ENCODE results near the gene SRMS.

SRMS gene, protein sequence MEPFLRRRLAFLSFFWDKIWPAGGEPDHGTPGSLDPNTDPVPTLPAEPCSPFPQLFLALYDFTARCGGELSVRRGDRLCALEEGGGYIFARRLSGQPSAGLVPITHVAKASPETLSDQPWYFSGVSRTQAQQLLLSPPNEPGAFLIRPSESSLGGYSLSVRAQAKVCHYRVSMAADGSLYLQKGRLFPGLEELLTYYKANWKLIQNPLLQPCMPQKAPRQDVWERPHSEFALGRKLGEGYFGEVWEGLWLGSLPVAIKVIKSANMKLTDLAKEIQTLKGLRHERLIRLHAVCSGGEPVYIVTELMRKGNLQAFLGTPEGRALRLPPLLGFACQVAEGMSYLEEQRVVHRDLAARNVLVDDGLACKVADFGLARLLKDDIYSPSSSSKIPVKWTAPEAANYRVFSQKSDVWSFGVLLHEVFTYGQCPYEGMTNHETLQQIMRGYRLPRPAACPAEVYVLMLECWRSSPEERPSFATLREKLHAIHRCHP

GRCh38 chr20:63547725-63548480 is at the start of gene SRMS:
Gene SRMS (minus strand): TSS chr20:63547749. CDS start chr20:63547463, 286 bp downstream.
- Histone ChIP-seq H3K9ac (no peak within 1 kb of the TSS), H4K20me1 (ENCODE audit: insufficient read depth) (no peaks in the 10 kb centered on the region), H3K4me1 (ENCODE audit: low read depth, poor library complexity, severe bottlenecking) (peaks cover 6% of the 10 kb centered on the region), H3K27ac (no peak within 1 kb of the TSS), H3K4me3 (IDR thresholded peaks at IDR 0.05; ENCODE audit: insufficient read depth, low read depth, low read length) (no peak within 1 kb of the TSS), H3K36me3 (ENCODE audit: insufficient read depth) (no peaks in the 10 kb centered on the region), H3K79me2 (ENCODE audit: insufficient read depth, low read depth) (no peaks in the 10 kb centered on the region), H2AFZ (ENCODE audit: low read depth) (no peak within 1 kb of the TSS), H3K4me2 (no peak within 1 kb of the TSS), H3K27me3 (ENCODE audit: insufficient read depth, low read depth) (peaks cover 94% of the 10 kb centered on the region)
- TF ChIP-seq CTCF (conservative IDR thresholded peaks at IDR 0.05; ENCODE audit: low read depth, low read length): no peak

GRCh38 chr20:63596423-63596822 is 48.9 kb upstream of the SRMS start:
- H2AFZ ChIP-seq (ENCODE audit: low read depth): no peak overlapping the region
- no peak for TF ChIP-seq CTCF (conservative IDR thresholded peaks at IDR 0.05; ENCODE audit: low read depth, low read length)
- H3K79me2 ChIP-seq (ENCODE audit: insufficient read depth, low read depth): no peaks in the 10 kb centered on the region
- H3K9ac ChIP-seq: no peak overlapping the region
- H3K36me3 ChIP-seq (ENCODE audit: insufficient read depth): 0 out of 2 replicates have a peak, but pooled peaks cover 3% of the 10 kb centered on the region
- no peak overlapping the region for H3K4me2 ChIP-seq
- no peaks in the 10 kb centered on the region for H3K4me1 ChIP-seq (ENCODE audit: low read depth, poor library complexity, severe bottlenecking)
- no peak overlapping the region for H3K27ac ChIP-seq
- no peaks in the 10 kb centered on the region for H3K27me3 ChIP-seq (ENCODE audit: insufficient read depth, low read depth)
- no peak overlapping the region for H3K4me3 ChIP-seq (IDR thresholded peaks at IDR 0.05; ENCODE audit: insufficient read depth, low read depth, low read length)
- no peaks in the 10 kb centered on the region for H4K20me1 ChIP-seq (ENCODE audit: insufficient read depth)

DNA sequence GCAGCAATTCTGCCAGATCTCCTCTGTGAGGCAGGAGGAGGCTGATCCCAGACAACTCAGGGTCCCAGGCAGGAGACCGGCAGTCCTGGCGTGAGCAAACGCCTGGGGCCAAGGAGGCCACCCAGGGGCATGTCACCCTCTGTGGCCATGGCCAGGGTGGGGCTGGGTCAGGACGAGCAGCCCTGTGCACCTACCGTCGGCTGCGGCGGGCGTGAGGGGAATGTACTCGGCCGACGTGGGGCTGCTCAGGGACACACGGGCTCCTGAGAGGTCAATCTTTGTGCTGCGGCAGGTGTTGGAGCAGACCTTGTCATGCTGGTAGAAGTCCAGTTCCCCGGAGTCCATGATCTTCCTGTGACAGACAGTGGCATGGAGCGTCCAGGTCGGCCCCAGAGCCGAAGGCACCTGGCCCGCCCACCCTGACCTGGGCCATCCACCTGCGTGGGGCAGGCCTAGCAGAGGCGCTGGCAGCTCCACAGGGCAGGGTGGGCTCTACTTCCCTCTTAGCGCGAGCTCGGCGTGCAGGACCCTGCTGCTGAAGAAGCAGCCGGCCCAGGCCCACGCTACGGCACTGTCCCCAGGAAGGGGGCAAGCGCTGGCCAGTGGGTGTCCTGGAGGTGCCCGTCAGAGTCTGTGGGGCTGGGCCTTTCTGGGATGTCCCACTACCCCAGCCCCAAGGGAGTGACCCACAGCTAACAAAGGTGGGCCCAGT is 48.0 kb upstream of the SRMS start:
- no peak overlapping the region for H3K4me3 ChIP-seq (IDR thresholded peaks at IDR 0.05; ENCODE audit: insufficient read depth, low read depth, low read length)
- H3K9ac ChIP-seq: no peak overlapping the region
- H3K79me2 ChIP-seq (ENCODE audit: insufficient read depth, low read depth): no peaks in the 10 kb centered on the region
- no peak overlapping the region for H2AFZ ChIP-seq (ENCODE audit: low read depth)
- no peak overlapping the region for H3K4me2 ChIP-seq
- no peaks in the 10 kb centered on the region for H3K36me3 ChIP-seq (ENCODE audit: insufficient read depth)
- H3K4me1 ChIP-seq (ENCODE audit: low read depth, poor library complexity, severe bottlenecking): no peaks in the 10 kb centered on the region
- H3K27me3 ChIP-seq (ENCODE audit: insufficient read depth, low read depth): no peaks in the 10 kb centered on the region
- H3K27ac ChIP-seq: no peak overlapping the region
- no peaks in the 10 kb centered on the region for H4K20me1 ChIP-seq (ENCODE audit: insufficient read depth)
- TF ChIP-seq CTCF (conservative IDR thresholded peaks at IDR 0.05; ENCODE audit: low read depth, low read length): no peak

DNA sequence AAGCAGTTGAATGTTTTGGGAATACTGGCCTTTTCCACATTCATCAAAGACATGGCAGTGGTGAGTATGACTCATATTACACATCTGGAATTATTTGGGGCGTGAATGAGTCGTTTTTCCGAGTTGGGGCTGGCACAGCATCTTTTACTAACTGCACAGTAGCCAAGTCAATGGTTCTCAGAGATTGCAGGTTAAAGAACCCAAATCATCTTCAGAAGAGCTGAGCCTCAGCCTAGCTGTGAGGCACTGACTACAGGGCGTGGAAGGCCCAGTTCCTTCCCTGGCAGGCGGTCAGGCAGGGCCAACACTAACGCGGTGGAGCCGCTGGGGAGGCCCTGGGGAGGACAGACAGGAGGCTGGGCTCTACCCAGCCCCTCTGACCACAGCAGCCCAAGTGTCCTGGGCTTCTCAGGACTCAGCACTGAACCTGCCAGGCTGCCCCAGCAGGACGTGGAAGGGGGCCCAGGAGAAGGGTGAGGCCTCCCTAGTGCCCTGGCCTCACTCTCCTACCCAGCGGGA is 46.6 kb upstream of the SRMS start:
- no peak overlapping the region for H3K27ac ChIP-seq
- no peaks in the 10 kb centered on the region for H3K79me2 ChIP-seq (ENCODE audit: insufficient read depth, low read depth)
- H2AFZ ChIP-seq (ENCODE audit: low read depth): no peak overlapping the region
- H3K4me3 ChIP-seq (IDR thresholded peaks at IDR 0.05; ENCODE audit: insufficient read depth, low read depth, low read length): no peak overlapping the region
- H4K20me1 ChIP-seq (ENCODE audit: insufficient read depth): no peaks in the 10 kb centered on the region
- H3K27me3 ChIP-seq (ENCODE audit: insufficient read depth, low read depth): no peaks in the 10 kb centered on the region
- H3K36me3 ChIP-seq (ENCODE audit: insufficient read depth): no peaks in the 10 kb centered on the region
- no peaks in the 10 kb centered on the region for H3K4me1 ChIP-seq (ENCODE audit: low read depth, poor library complexity, severe bottlenecking)
- no peak overlapping the region for H3K4me2 ChIP-seq
- H3K9ac ChIP-seq: no peak overlapping the region
- TF ChIP-seq CTCF (conservative IDR thresholded peaks at IDR 0.05; ENCODE audit: low read depth, low read length): no peak

All from KMS-11 (cell line).